Myocyte (in vitro differentiated cells): ENCODE data around the gene GTSF1L. TPM values are rescaled to one million over a fixed set of nuclear protein-coding genes. Genes with fewer than 3 reads are reported as not detected.
"Not testable (repeated sequence)": the region's sequence is repeated elsewhere in the genome, so short reads cannot be mapped to it uniquely, and the experiment has no call there.

Experiments used
- DNase-seq: peaks from one replicate; pipeline ENCODE4 v3.0.0-alpha.2; 2012; ENCODE audit warnings: low read depth
- polyA plus RNA-seq: library from polyadenylated mRNA; unstranded; fragments of >200 nt; gene quantifications from one replicate; pipeline ENCODE4 v1.2.1, GENCODE V29; 2012; ENCODE audit warnings: missing spikeins
- total RNA-seq: library from RNA; depleted of rRNA; stranded (reverse); fragments of >200 nt; gene quantifications from 2 replicates; pipeline ENCODE4 v1.2.3, GENCODE V29; 2014

Gene GTSF1L
- total RNA-seq: not detected in 2 replicates
- not detected for polyA plus RNA-seq

DNA sequence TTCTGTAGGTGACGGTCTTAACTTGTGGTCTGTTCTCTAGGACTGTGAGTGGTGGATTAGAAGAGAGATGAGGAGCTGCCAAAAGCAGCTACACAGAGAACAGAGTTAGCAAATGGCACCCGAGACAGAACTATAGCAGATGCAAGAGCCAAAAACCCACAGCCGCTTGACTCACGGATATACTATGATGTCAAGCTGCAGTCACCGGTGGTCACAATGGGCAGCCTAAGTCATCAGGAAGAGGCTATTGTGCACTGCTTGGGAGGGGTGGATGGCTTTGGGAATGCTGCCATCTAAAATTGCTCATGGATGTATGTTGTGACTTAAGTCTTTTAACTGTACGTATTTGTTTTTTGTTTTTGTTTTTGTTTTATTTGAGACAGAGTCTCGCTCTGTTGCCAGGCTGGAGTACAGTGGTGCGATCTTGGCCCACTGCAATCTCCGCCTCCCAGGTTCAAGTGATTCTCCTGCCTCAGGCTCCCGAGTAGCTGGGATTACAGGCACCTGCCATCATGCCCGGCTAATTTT is at the start of gene GTSF1L:
GTSF1L (minus strand) TSS at position 192 of the 528 bp plus-strand sequence. CDS start 308 bp downstream, outside the sequence.
- DNase-seq: peak; percentile 85

DNA sequence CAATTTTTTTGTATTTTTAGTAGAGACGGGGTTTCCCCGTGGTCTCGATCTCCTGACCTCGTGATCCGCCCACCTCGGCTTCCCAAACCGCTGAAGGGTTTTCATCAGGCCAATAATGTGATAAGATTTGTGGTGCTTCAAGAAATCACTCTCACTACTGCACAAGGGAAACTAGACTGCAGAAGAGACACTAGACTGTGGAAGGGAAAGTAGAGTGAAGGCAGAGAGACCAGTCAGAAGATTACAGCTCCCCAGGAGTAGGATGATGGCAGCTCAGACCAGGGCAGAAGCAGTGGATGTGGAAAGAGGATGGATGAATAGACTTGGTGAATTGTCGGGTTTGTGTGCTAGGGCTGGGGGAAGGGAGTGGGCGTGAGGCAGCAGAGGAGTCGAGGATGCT is 48.0 kb upstream of the GTSF1L start:
- no peak for DNase-seq

DNA sequence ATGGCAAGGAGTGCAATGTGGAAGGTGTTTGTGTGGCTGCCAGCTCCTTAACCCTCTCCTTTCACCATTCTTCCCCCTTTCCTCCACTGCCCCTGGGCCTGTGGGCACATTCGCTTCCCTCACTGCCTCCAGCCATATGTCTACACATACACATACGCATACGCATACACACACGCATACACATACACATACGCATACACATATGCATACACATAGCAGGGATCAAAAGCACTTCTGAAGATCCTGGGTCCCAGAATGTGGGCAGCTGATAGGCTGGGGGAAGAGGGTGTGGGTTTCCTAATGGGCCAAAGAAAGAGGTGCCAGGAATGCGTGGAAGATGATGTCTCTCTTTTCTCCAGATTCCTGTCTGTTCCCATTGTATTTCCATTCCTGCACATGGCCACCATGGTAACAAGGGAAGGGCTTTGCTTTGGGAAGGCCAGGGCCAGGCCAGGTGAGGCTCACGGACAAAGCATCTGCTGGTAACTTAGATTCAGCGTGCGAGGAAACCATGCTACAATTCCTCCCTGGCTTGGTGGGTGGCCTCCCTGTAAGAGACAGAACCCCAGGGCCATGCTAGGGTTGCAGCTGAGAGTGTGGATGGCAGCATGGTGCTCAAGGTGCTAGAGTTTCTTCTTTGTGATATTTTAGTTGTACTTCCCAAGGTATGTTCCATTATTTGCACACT is 44.8 kb upstream of the GTSF1L start:
- no peak for DNase-seq

DNA sequence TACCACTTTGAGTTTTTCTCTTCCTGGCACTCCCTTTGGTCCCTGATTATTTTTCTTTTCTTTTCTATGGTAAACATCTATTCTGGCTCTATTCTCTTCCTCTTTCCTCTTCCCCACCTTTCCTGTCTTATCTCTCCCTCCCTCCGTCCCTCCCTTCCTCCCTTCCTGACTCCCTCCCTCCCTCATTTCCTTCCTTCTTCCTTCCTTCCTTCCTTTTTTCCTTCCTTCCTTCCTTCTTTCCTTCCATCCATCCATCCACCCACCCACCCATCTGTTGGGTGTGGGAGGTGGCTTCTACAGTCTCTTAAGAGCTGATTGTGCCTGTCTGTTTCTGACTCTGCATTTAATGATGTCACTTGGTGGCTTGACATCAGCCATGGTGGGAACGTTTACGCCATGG is 43.5 kb upstream of the GTSF1L start:
- DNase-seq: no peak

DNA sequence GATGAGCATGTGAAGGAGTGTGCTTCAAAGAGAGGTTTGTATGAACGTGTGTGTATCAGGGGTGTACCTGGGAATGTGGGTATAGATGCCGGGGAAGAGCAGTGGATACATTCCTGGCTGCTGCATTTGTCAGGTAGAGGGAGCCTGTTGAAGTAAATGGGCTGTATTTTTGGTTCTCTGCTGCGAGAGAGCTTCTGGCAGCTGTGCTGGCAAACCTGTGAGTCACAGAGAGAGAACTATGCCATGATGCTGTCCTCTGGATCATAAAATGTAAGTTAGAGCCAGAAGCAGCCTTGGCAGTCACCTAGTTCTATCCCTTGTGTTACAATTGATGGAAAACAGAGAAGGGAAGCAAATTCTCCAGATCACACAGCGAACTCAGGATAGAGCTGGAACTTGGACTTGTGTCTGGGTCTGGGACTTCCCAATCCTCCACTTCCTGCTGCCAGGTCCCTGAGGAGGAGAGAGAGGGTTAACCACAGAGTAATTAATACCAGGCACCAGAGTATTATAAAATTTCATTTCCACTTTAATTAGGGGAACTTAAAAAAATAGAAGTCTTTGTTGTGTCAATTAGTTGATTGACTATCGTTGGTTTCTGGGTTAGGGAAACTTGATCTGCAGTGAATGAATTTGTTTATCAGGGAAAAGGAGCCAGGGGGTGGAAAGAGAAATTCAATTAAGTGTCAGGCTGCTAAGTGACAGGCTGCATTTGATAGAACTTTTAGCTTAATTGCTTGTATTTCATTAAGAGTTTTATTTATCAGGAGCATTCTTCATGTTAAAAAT is 41.1 kb upstream of the GTSF1L start:
- DNase-seq: no peak

DNA sequence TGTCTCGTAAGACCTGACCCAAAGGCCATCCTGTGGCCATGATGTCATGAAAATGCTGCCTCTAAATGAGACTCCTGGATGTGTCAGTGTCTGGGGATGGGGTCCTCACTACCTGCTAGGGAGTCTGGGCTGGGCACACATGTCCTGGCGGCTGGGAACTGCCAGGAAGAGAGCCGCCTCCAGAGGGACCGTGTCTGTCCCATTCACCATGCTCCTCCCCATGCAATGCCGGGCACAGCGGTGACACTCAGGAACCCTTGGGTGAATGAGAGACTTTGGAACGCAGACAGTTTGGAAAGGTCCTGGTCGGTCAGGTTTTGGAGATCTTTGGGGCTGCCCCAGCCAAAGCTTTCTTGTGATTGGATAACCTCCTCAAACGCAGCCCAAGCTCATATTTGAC is 40.1 kb upstream of the GTSF1L start:
- DNase-seq: no peak

DNA sequence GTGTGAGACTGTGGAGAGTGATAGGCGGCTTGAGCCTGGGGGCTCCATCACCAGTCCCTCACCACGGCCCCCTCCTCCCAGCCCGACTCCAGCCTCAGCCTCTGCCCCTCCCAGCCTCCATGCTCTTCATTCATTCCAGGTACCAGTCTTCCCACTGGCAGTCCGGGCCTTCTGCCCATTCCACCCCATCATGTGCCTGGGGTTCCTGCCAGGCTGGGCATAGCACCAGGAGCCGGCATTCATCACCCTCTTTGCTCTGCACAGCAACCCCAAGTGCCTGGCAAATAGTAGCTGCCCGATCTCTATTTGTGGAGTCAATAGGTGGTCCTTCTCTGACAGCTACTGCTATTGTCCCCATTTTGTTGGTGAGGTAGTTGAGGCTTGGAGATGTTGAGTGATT is 39.6 kb upstream of the GTSF1L start:
- DNase-seq: no peak

DNA sequence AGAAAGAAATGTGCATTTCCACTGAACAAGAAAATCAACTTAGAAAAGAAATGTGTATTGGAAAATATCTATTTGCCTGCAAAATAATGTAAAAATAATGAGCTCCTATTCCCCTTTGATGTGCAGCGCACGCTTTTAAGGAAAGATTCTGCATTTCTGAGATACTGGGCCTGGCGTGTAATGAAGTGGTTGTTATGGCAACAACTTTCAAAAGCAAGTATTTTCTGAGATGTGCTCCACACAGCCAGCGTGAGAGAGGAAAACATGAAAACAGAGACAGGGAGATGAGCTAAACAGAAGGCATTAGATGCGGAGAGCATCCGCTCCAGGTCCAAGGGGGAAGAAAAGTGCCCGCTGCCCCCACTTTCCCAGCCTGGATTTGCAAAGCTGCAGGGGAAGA is 39.1 kb upstream of the GTSF1L start:
- no peak for DNase-seq

DNA sequence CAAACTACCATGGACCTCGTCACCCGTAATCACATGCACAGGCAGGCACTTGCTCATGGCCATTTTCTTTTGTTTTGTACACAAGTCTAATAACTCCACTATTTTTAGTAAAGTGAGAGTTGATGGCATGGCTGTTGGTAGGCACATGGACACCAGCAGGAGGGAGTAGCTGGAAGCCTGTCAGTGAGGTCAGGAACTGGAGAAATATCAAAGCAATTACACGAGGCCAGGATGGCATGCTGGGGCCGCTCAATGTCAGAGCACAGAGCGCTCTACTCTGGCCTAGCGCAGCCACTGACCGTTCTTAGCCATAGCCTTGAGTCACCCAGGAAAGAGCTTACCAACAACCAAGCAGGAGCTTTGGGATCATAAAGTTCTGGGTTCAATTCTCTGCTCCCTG is 36.1 kb upstream of the GTSF1L start:
- no peak for DNase-seq

DNA sequence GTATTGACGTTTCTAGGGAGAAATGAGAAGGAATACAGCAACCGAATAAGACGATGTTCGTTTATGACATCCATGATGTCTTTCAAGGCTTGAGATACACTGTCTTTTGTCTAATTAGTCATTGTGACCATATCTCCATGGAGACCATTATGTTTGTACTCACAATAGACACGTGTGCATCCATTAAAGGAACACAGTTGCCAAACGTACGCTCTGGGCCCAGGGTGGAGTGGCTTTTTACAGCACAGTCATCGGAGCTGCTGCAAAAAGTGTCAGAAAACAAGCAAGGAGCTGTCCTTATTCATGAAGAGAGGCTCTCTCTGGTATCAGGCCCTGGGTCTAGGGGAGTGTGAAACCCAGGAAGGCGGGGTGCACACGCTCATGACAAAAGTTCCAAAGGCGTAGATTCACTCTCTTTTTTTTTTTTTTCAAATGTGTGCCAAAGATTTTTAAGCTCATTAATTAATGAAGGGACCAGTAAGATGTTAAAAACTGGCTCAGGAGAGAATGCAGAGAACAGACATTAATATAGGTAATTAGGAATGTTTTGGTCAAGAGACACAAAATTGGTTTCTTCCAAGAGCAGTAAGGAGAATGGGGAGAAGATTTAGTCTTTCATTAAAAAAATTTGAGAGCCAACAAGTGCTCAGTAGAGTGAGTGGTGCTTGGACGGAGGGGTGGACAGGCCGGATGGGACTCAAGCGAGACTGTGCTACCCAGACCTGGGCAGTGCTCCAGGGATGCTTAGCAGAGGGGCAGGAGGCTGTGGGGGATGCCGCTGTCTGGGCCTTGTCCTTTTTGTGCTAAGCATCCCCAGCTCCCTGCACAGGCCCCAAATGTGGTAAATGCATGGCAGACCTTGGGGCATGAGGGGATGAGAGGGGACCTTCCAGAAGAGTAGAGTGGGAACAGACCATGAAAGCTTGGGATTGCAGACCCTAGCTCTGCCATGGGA is 34.9 kb upstream of the GTSF1L start:
- DNase-seq: no peak

DNA sequence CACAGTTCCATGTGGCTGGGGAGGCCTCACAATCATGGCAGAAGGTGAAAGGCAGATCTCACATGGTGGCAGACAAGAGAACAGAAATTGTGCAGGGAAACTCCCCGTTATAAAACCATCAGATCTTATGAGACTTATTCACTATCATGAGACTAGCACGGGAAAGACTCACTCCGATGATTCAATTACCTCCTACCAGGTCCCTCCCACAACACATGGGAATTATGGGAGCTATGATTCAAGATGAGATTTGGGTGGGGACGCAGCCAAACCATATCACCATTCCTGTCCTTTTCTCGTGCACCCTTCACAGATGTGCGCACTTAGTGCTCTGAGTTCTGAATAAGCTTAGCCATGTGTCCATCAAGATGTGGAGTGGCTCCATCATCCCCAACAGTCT is 31.1 kb upstream of the GTSF1L start:
- DNase-seq: not testable (repeated sequence)

DNA sequence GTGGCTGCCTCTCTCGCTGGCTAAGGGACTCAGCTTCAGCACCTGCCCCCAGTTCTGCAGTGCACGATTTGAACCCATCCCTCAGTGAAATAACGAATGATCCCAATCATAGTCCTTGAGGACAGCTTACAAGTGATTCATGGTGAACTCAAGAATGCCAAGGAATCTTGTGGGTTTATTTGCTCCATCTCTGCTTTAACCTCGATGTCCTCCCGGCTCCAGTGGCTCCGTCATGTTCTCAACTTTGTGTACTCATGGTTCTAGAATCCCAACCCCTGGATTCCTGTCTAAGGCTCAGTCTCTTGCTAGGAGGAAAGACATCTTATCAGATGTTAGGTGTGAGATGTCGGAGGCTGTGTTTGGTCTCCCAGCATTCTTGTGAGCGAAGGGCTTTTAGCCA is 29.0 kb upstream of the GTSF1L start:
- no peak for DNase-seq

DNA sequence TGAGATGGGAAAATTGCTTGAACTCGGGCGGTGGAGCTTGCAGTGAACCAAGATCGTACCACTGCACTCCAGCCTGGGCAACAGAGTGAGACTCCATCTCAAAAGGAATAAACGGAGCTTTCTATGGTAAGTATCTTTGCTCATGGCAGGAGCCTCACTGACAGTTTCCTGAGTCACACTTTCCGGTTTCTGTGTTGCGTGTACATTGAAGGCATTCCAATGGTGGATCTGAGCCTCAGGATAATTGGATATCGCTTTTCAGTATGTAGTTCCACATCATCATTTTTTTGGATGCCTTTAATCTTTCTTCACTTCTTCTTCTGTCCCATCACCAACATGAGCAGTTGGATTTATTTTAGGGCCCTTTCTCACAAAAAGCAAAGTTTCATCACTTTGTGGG is 28.6 kb upstream of the GTSF1L start:
- DNase-seq: no peak

DNA sequence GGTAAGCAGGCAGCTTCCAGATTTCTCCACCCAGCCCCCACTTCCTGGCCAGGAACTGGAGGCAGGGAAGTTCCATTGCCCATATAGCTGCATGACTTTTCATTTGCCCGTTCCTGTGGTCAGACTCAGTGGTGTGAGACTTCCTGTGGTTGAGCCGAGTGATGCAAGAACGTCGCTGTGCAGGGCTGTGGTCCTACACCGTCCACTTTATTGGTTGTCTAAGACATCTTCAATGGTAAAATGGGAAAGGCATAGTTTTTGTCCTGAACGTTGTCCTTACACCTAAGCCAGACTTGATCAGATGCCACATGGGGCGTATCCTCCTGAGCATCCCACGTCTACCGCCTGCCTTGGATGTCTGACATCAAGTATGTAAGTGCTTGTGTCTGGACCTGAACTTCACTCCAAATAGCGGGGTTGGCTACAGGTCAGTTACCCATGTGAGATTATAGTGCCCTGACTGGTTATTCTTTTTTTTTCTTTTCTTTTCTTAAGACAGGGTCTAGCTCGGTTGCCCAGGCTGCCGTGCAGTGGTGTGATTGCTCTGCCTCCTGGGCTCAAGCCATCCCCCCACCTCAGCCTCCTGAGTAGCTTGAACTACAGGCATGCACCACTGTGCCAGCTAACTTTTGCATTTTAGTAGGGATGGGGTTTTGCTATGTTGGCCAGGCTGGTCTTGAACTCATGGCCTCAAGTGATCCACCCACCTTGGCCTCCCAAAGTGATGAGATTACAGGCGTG is 25.9 kb upstream of the GTSF1L start:
- peak; percentile 89 for DNase-seq

DNA sequence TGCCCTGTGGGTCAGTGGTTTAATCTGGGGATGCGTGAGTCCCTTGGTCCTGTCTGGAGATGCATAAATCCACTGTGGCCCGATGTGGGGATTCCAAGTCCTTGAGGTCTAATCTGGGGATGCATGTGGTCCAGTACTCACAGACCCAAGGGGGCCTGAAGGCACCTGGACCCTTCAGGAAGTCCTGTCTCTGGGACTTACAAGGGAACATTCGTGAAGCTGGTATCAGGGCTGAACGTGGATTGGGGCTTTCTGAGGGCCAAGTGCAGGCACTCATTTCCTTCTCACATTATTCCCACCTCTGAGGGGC is 25.2 kb upstream of the GTSF1L start:
- DNase-seq: no peak

DNA sequence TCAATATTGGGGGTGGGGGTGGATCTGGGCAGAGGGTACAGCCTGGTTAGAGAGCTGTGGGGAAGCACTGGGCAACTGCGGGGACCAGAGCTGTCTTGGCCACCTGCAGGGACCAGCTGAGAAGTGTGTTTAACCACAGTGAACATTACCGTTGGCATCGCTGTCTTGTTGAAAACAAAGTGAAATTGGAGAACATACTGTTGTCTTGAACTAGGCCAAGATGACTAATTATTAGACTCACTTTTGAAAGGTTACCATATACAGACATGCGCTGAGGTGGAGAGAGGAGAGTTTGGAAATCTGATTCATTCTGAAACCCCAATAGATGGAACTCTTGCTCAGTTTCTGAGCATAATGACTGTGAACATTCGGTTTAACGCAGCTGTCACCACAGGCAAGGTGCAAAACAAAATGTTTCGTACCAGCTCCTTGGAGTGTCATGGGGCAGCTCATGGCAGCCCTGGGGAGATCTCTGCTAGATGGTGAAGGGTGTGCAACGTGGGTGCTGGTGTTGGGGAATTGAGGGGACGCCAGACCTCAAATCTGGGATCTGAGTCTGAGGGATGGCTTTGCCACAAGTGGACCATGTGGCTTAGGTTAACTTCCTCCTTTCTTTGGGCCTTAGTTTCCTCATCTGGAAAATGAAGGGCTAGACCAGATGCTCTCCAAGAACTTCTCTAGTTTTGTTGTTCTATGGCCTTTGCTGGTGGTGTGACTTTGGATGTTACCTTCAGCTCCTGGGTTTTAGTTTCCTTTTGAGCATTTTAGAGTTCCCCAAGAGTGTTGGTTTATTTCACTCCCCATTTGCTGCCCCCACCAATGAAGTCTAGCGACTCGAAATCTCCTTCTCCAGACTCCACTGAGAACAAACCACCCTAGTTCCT is 24.6 kb upstream of the GTSF1L start:
- DNase-seq: peak; percentile 83

DNA sequence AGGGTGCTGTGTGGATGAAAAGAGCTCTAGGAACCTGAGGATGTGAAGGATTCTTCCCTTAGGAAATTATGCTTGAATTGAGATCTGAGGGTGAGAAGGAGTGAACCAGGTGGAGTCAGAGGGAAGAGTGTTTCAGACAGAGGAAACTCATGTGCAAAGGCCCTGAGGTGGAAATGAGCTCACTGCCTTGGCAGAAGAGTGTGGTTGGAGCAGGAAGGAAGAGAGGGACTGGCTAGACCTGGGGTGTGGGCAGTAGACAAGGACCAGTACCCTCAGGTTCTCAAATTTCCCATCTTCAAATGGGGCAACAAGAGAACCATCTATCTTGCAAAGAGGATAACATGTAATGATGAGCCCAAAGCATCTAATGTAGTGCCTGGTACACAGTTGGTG is 24.0 kb upstream of the GTSF1L start:
- no peak for DNase-seq

DNA sequence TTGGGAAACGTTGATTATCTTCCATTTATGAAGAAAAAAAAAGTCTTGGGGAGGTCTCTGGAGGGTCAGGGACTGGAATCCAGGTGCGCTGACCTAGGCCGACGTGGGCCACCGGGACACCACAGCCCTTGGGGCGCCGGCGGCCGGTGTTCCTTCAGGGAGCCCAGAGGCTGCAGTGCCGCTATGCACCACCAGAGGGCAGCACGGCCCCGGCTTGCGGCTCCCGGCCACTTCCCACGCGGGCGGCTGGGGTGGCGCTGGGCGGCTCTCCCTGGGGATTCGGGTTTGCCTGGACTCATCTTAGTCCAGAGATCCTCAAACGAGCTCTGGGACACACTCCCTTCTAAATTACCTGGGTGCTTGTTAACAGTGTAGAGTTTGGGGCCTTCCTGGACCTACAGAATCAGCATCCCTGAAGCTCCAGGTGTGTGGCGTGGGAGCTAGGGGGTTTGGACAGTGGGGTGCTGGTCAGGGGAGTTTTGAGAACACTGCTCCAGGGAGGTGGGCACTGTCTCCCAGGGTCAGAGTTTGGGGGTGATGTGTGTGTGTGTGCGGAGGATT is 23.0 kb upstream of the GTSF1L start:
- peak; percentile 71 for DNase-seq

DNA sequence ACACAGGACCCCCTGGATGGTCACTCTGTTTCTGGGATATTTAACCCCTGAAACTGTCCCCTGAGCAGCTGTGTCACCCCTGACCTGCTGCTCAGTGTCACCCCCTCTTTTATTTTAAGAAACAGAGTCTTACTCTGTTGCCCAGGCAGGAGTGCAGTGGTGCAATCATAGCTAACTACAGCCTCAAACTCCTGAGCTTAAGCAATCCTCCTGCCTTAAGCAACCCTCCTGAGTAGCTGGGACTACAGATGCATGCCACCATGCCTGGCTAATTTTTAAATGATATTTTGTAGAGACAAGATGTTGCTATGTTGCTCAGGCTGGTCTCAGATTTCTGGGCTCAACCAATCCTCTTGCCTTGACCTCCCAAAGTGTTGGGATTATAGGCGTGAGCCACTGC is 21.5 kb upstream of the GTSF1L start:
- no peak for DNase-seq
